SK-N-SH (cell line): ENCODE measurements around the gene KIF5C. TPM values are rescaled to one million over a fixed set of nuclear protein-coding genes. Genes with fewer than 3 reads are reported as not detected.

Experiments used
- CHD2 ChIP-seq: fragments of 150-350 bp; IDR thresholded peaks from 2 replicates; pipeline ENCODE4 v1.6.1; 2018; ENCODE audit warnings: low read length; ENCODE audit not compliant: partially characterized antibody
- FOSL2 ChIP-seq: IDR thresholded peaks from 2 replicates; pipeline ENCODE4 v1.4.0; 2012; ENCODE audit warnings: low read depth, mild to moderate bottlenecking, moderate library complexity, borderline replicate concordance
- GATA2 ChIP-seq: sonication (generic); formaldehyde crosslinking; IDR thresholded peaks from 2 replicates; pipeline ENCODE4 v1.5.0; 2020; ENCODE audit warnings: mild to moderate bottlenecking, missing genetic modification reagents
- NFIC ChIP-seq: IDR thresholded peaks from 2 replicates; pipeline ENCODE4 v1.4.0; 2012; ENCODE audit warnings: borderline replicate concordance
- RCOR1 ChIP-seq: fragments of 150-350 bp; IDR thresholded peaks from 2 replicates; pipeline ENCODE4 v1.6.1; 2017; ENCODE audit warnings: antibody characterized with exemption, low read length
- RFX5 ChIP-seq: IDR thresholded peaks from 2 replicates; pipeline ENCODE4 v1.6.1; 2012; ENCODE audit warnings: mild to moderate bottlenecking, improper control_type of control experiment, low read length
- polyA plus RNA-seq, 3 experiments: library from polyadenylated mRNA; depleted of rRNA; stranded (reverse); fragments of >200 nt; gene quantifications; 2 replicates each; pipeline ENCODE4 v1.2.3, GENCODE V29; 2012
- small RNA-seq, 7 experiments: library from RNA; depleted of rRNA; stranded (forward); fragments of <200 nt; gene quantifications; one replicate each; pipeline ENCODE3, GENCODE V24; 2012

Gene KIF5C
- polyA plus RNA-seq, 1 of the 3 experiments (the other 2 are of a cell fraction), result 3.9 TPM

DNA sequence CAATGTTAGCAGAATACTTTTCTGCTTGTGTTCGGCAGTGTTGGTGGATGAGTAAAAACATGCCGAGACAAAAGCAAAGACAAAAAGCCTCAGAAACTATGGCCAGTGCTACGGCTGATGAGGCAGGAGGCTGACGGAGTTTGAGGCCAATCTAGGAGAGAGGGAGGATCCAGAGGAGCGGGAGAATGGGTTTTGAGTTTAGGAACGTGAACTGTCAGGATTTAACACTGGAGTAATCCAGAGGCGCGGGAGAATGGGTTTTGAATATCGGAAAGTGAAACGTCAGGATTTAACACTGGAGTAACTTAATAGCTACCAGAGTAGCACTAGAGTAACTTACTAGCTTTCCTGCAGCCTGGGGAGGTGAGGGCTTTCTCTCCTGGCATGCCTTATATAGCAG, 200.8 kb downstream of the KIF5C start (continued):
- no peak for TF ChIP-seq GATA2 (CRISPR knock-in tag)
- TF ChIP-seq CHD2, result no peak
- TF ChIP-seq FOSL2, result no peak
- no peak for TF ChIP-seq RFX5
- no peak for TF ChIP-seq RCOR1
- no peak for TF ChIP-seq NFIC

Small RNAs within 50 kb of the gene (small RNA-seq; reads per million reads assigned to genes)
- gene RNU2-9P, result 0 to 0.11 (median 0) reads per million in 7 experiments
- gene UBBP3, result 0 to 1.3 (median 0) reads per million in 7 experiments

Other genes starting within 250 kb of the KIF5C start
- gene EPC2, start 230.5 kb upstream of the KIF5C start, polyA plus RNA-seq (2012; rRNA removed), result 8.8 and 13.4 TPM in 2 replicates
- 17.0 and 18.2 TPM in 2 replicates for gene LYPD6B, start 163.5 kb downstream of the KIF5C start, polyA plus RNA-seq (2012; rRNA removed)